ENCODE data around the gene POLRMT. TPM values are rescaled to one million over a fixed set of nuclear protein-coding genes. Genes with fewer than 3 reads are reported as not detected.

Gene POLRMT
- total RNA-seq, 1 donor from 2014 or later: 35.5 TPM

- H3K27me3 Mint-ChIP-seq (ENCODE audit: low read depth): no peaks in the 10 kb centered on the region
- TF ChIP-seq CTCF (IDR thresholded peaks at IDR 0.05): no peak
- peak; percentile 88 for DNase-seq (ENCODE audit: low spot score)
- peaks cover 10% of the 10 kb centered on the region for H3K4me1 Mint-ChIP-seq (ENCODE audit: low read depth)
- H3K27ac Mint-ChIP-seq (ENCODE audit: unreplicated experiment): no peak overlapping the region
- H3K36me3 Mint-ChIP-seq (ENCODE audit: low read depth): peaks cover 8% of the 10 kb centered on the region
- no peak overlapping the region for H3K4me3 Mint-ChIP-seq (ENCODE audit: unreplicated experiment)
- no peaks in the 10 kb centered on the region for H3K9me3 Mint-ChIP-seq (ENCODE audit: low read depth)
Observed at GRCh38 chr19:620166-620862, 13.0 kb downstream of the POLRMT start.

- no peak for TF ChIP-seq CTCF (IDR thresholded peaks at IDR 0.05)
- H3K27ac Mint-ChIP-seq (ENCODE audit: unreplicated experiment): no peak overlapping the region
- DNase-seq (ENCODE audit: low spot score): peak; percentile 87
- H3K27me3 Mint-ChIP-seq (ENCODE audit: low read depth): no peaks in the 10 kb centered on the region
- peaks cover 10% of the 10 kb centered on the region for H3K4me1 Mint-ChIP-seq (ENCODE audit: low read depth)
- no peak overlapping the region for H3K4me3 Mint-ChIP-seq (ENCODE audit: unreplicated experiment)
- peaks cover 11% of the 10 kb centered on the region for H3K36me3 Mint-ChIP-seq (ENCODE audit: low read depth)
- H3K9me3 Mint-ChIP-seq (ENCODE audit: low read depth): no peaks in the 10 kb centered on the region
Observed at GRCh38 chr19:619286-620002, 13.9 kb downstream of the POLRMT start.

- Mint-ChIP-seq H3K4me1 (ENCODE audit: low read depth) (peaks cover 4% of the 10 kb centered on the region), H3K27ac (ENCODE audit: unreplicated experiment) (no peak overlapping the region), H3K9me3 (ENCODE audit: low read depth) (no peaks in the 10 kb centered on the region), H3K4me3 (ENCODE audit: unreplicated experiment) (no peak overlapping the region), H3K27me3 (ENCODE audit: low read depth) (no peaks in the 10 kb centered on the region), H3K36me3 (ENCODE audit: low read depth) (peaks cover 14% of the 10 kb centered on the region)
- peak; percentile 93 for DNase-seq (ENCODE audit: low spot score)
- no peak for TF ChIP-seq CTCF (IDR thresholded peaks at IDR 0.05)
Observed at GRCh38 chr19:618674-619285, 14.6 kb downstream of the POLRMT start.

GRCh38 chr19:618247-618619, 15.1 kb downstream of the POLRMT start:
- TF ChIP-seq CTCF (IDR thresholded peaks at IDR 0.05): no peak
- Mint-ChIP-seq H3K4me1 (ENCODE audit: low read depth) (no peaks in the 10 kb centered on the region), H3K9me3 (ENCODE audit: low read depth) (no peaks in the 10 kb centered on the region), H3K4me3 (ENCODE audit: unreplicated experiment) (no peak overlapping the region), H3K27me3 (ENCODE audit: low read depth) (no peaks in the 10 kb centered on the region), H3K27ac (ENCODE audit: unreplicated experiment) (no peak overlapping the region), H3K36me3 (ENCODE audit: low read depth) (peaks cover 14% of the 10 kb centered on the region)
- no peak for DNase-seq (ENCODE audit: low spot score)

GRCh38 chr19:617551-618246, 15.6 kb downstream of the POLRMT start:
- H3K27ac Mint-ChIP-seq (ENCODE audit: unreplicated experiment): no peak overlapping the region
- H3K4me1 Mint-ChIP-seq (ENCODE audit: low read depth): peaks cover 2% of the 10 kb centered on the region
- peaks cover 18% of the 10 kb centered on the region for H3K36me3 Mint-ChIP-seq (ENCODE audit: low read depth)
- DNase-seq (ENCODE audit: low spot score): no peak
- H3K9me3 Mint-ChIP-seq (ENCODE audit: low read depth): no peaks in the 10 kb centered on the region
- TF ChIP-seq CTCF (IDR thresholded peaks at IDR 0.05): no peak
- H3K27me3 Mint-ChIP-seq (ENCODE audit: low read depth): no peaks in the 10 kb centered on the region
- no peak overlapping the region for H3K4me3 Mint-ChIP-seq (ENCODE audit: unreplicated experiment)

Measured in chondrocyte (in vitro differentiated cells).